Measurements from ENCODE around the gene DNPEP.

DNA sequence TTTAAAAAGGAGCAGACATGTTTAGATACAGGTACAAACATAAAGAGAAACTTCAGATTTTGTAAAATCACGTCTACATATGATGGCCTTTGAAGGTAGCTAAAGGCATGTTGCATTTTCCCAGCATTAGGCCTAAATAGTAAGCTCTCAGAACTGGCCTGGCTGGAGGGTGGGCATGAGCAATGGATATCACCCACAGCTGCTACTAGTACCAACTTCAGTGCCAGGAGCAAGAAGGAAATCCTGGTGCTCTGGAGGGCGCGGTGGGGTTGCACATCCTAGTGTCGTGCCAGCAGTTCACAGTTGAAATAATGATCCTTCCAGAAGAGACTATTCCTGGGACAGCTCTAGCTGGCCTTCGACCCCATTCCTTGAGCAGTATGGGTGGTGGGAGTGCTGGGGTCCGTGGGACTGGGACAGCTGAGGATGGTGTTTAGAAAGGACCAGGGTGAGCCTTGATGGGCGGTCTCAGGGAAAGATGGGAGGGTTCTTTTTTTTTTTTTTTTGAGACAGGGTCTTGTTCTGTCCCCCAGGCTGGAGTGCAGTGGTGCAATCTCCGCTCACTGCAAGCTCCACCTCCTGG lies 35.3 kb upstream of the DNPEP start:
- TF ChIP-seq, protein P1, sequence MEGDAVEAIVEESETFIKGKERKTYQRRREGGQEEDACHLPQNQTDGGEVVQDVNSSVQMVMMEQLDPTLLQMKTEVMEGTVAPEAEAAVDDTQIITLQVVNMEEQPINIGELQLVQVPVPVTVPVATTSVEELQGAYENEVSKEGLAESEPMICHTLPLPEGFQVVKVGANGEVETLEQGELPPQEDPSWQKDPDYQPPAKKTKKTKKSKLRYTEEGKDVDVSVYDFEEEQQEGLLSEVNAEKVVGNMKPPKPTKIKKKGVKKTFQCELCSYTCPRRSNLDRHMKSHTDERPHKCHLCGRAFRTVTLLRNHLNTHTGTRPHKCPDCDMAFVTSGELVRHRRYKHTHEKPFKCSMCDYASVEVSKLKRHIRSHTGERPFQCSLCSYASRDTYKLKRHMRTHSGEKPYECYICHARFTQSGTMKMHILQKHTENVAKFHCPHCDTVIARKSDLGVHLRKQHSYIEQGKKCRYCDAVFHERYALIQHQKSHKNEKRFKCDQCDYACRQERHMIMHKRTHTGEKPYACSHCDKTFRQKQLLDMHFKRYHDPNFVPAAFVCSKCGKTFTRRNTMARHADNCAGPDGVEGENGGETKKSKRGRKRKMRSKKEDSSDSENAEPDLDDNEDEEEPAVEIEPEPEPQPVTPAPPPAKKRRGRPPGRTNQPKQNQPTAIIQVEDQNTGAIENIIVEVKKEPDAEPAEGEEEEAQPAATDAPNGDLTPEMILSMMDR (IDR thresholded peaks at IDR 0.05; ENCODE audit: low read length): no peak
- TF ChIP-seq EZH2 (IDR thresholded peaks at IDR 0.05; ENCODE audit: borderline replicate concordance, low read length): no peak
